Loucy (cell line): Measurements from ENCODE around the gene TJP1.
"Not testable (repeated sequence)": the region's sequence is repeated elsewhere in the genome, so short reads cannot be mapped to it uniquely, and the experiment has no call there.

Source experiments
- H2AFZ ChIP-seq: fragments of 200-600 bp; sonication (generic); 2 replicates; pipeline ENCODE4 v1.6.0; 2016; ENCODE audit warnings: antibody characterized with exemption, mild to moderate bottlenecking, low read length, moderate library complexity
- H3F3A ChIP-seq: fragments of 200-600 bp; 2 replicates; pipeline ENCODE4 v1.6.0; 2016; ENCODE audit warnings: antibody characterized with exemption, low read depth, mild to moderate bottlenecking
- H3K27me3 ChIP-seq: fragments of 200-600 bp; sonication (generic); 2 replicates; pipeline ENCODE4 v1.6.1; 2014; ENCODE audit warnings: low read length, mild to moderate bottlenecking; ENCODE audit not compliant: insufficient read depth, poor library complexity, severe bottlenecking
- H3K36me3 ChIP-seq: fragments of 200-600 bp; sonication (generic); 2 replicates; pipeline ENCODE4 v1.6.1; 2016; ENCODE audit warnings: low read length; ENCODE audit not compliant: insufficient read depth
- H3K4me1 ChIP-seq: fragments of 200-600 bp; sonication (generic); 2 replicates; pipeline ENCODE4 v1.5.1; 2014; ENCODE audit warnings: low read length, mild to moderate bottlenecking; ENCODE audit not compliant: insufficient read depth, poor library complexity, severe bottlenecking
- H3K4me2 ChIP-seq: fragments of 200-600 bp; sonication (generic); 2 replicates; pipeline ENCODE4 v1.6.0; 2014; ENCODE audit warnings: antibody characterized with exemption, low read length, low read depth, mild to moderate bottlenecking; ENCODE audit not compliant: poor library complexity, severe bottlenecking
- H3K4me3 ChIP-seq: fragments of 200-600 bp; sonication (generic); 2 replicates; pipeline ENCODE4 v1.5.1; 2014; ENCODE audit warnings: low read length, mild to moderate bottlenecking, mixed read lengths; ENCODE audit not compliant: poor library complexity, severe bottlenecking
- H3K79me2 ChIP-seq: fragments of 200-600 bp; sonication (generic); 2 replicates; pipeline ENCODE4 v1.6.1; 2014; ENCODE audit warnings: low read length; ENCODE audit not compliant: insufficient read depth
- H3K9ac ChIP-seq: fragments of 200-600 bp; sonication (generic); 2 replicates; pipeline ENCODE4 v1.6.0; 2014; ENCODE audit warnings: mild to moderate bottlenecking, low read depth, low read length, moderate library complexity; ENCODE audit not compliant: poor library complexity, severe bottlenecking
- H3K9me2 ChIP-seq: fragments of 200-600 bp; sonication (generic); replicated peaks from 2 replicates; pipeline ENCODE4 v1.6.1; 2016; ENCODE audit warnings: low read depth, low read length, mixed read lengths
- H3K9me3 ChIP-seq: fragments of 200-600 bp; sonication (generic); 2 replicates; pipeline ENCODE4 v1.6.1; 2014; ENCODE audit warnings: mild to moderate bottlenecking, antibody characterized with exemption, low read length, low read depth; ENCODE audit not compliant: insufficient read depth
- H4K20me1 ChIP-seq: fragments of 200-600 bp; sonication (generic); 2 replicates; pipeline ENCODE4 v1.6.0; 2014; ENCODE audit warnings: antibody characterized with exemption, low read length, mild to moderate bottlenecking; ENCODE audit not compliant: insufficient read depth, poor library complexity, severe bottlenecking
- CTCF ChIP-seq: fragments of 200-600 bp; sonication (generic); conservative IDR thresholded peaks from 2 replicates; pipeline ENCODE4 v1.5.1; 2014; ENCODE audit warnings: mild to moderate bottlenecking, antibody characterized with exemption, low read length
- EZH2phosphoT487 ChIP-seq: fragments of 200-600 bp; IDR thresholded peaks from 2 replicates; pipeline ENCODE4 v1.6.1; 2018; ENCODE audit warnings: antibody characterized with exemption, mild to moderate bottlenecking, moderate library complexity, borderline replicate concordance

The TJP1 gene

GRCh38 chr15:29676961-29677402 lies 145.3 kb downstream of the TJP1 start:
- Histone ChIP-seq H3K4me3 (no peak overlapping the region), H3K27me3 (no peaks in the 10 kb centered on the region), H3K9me3 (no peaks in the 10 kb centered on the region), H3K36me3 (no peaks in the 10 kb centered on the region), H3K9me2 (no peaks in the 10 kb centered on the region), H3K4me2 (no peak overlapping the region), H3K79me2 (no peaks in the 10 kb centered on the region), H4K20me1 (no peaks in the 10 kb centered on the region), H3F3A (no peaks in the 10 kb centered on the region), H2AFZ (no peak overlapping the region), H3K9ac (no peak overlapping the region), H3K4me1 (no peaks in the 10 kb centered on the region)
- TF ChIP-seq CTCF (no peak), EZH2phosphoT487 (no peak)

DNA sequence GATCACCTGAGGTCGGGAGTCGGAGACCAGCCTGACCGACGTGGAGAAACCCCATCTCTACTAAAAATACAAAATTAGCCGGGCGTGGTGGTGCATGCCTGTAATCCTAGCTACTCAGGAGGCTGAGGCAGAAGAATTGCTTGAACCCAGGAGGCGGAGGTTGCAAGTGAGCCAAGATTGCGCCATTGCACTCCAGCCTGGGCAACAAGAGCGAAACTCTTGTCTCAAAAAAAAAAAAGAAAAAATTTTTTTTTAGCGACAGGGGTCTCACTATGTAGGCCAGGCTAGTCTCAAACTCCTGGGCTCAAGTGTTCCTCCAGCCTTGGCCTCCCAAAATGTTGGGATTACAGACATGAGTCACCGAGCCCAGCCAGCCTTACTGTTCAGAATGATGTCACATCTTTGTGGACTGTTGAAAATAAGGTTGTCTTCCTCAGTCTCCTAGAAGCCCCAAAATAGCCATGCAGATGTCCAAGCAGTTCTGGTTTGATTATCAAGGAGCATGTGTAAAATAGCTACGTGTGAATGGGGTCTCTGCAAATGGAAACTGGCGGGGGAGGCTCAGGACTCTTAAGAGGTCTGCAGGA lies 145.8 kb downstream of the TJP1 start:
- not testable (repeated sequence) for H3K36me3 ChIP-seq, H3K4me3 ChIP-seq, H3K9me2 ChIP-seq, H3K4me1 ChIP-seq, H3K9me3 ChIP-seq, H2AFZ ChIP-seq, H3K9ac ChIP-seq, H3K79me2 ChIP-seq, H3K27me3 ChIP-seq, H4K20me1 ChIP-seq, H3K4me2 ChIP-seq, H3F3A ChIP-seq

- no peak overlapping the region for H3K4me3 ChIP-seq
- H3F3A ChIP-seq, result no peaks in the 10 kb centered on the region
- no peak overlapping the region for H3K4me2 ChIP-seq
- no peaks in the 10 kb centered on the region for H3K27me3 ChIP-seq
- no peaks in the 10 kb centered on the region for H3K36me3 ChIP-seq
- no peaks in the 10 kb centered on the region for H3K9me2 ChIP-seq
- no peak for TF ChIP-seq CTCF
- no peak for TF ChIP-seq EZH2phosphoT487
- H3K9me3 ChIP-seq, result no peaks in the 10 kb centered on the region
- H3K79me2 ChIP-seq, result no peaks in the 10 kb centered on the region
- no peaks in the 10 kb centered on the region for H4K20me1 ChIP-seq
- H2AFZ ChIP-seq, result no peak overlapping the region
- no peak overlapping the region for H3K9ac ChIP-seq
- no peaks in the 10 kb centered on the region for H3K4me1 ChIP-seq
Observed at GRCh38 chr15:29675791-29676301, 146.4 kb downstream of the TJP1 start.
